A549 treated with CpdA at 1 μM for 4 hours (cell line): Measurements from ENCODE around the gene GTF2H2C. TPM values are rescaled to one million over a fixed set of nuclear protein-coding genes. Genes with fewer than 3 reads are reported as not detected.

ENCODE experiments used
- total RNA-seq: library from RNA; stranded (reverse); fragments of 200-300 nt; extraction: Qiagen RNA extraction; gene quantifications from 5 replicates; pipeline ENCODE4 v1.2.3, GENCODE V29; 2022; ENCODE audit warnings: low read depth

The GTF2H2C gene
- total RNA-seq, result 33.0 to 37.9 TPM (median 34.4 TPM) in 5 replicates

DNA sequence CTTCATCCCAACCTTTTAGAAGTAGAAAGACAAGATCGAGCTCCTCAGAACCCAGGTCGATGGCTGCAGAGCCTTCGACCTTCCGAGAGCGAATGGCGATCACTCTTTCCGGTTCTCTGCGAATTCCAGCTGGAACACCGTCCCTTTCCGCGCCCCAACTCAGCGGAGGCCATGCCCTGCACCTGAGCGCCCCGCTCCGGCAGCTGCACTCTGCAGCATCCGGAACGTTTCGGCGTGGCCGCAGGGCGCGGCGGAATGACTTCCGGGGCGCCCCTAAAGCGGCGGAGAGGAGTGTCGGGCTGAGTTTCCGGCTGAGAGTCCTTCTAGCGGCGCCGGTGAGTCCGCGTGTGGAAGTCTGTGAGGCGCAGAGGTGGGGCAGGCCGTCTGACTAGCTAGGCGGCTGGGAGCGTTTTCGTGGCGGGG is at the start of gene GTF2H2C:
Gene GTF2H2C (plus strand): TSS at position 284 of the 423 bp plus-strand sequence. CDS start 4,942 bp downstream, outside the sequence.

Other genes starting within 250 kb of the GTF2H2C start
- 2.9 to 4.0 TPM (median 3.3 TPM) in 5 replicates for gene CCDC125, start 227.4 kb upstream of the GTF2H2C start, total RNA-seq
- 37.4 to 57.8 TPM (median 51.8 TPM) in 5 replicates for gene AK6, start 190.7 kb upstream of the GTF2H2C start, total RNA-seq
- gene TAF9, start 190.7 kb upstream of the GTF2H2C start, total RNA-seq, result 117 to 135 TPM (median 129 TPM) in 5 replicates
- gene RAD17, start 190.4 kb upstream of the GTF2H2C start, total RNA-seq, result 15.2 to 19.3 TPM (median 15.7 TPM) in 5 replicates
- 2.1 to 3.4 TPM (median 2.5 TPM) in 5 replicates for gene MARVELD2, start 145.1 kb upstream of the GTF2H2C start, total RNA-seq
- 10.4 to 17.4 TPM (median 11.9 TPM) in 5 replicates for gene OCLN, start 67.4 kb upstream of the GTF2H2C start, total RNA-seq